Activated CD4-positive, alpha-beta T cell treated with anti-CD3 and anti-CD28 coated beads, Interleukin-2, Interleukin-4, amounts not matched to agents 100 ng/mL and 50 ng/mL, durations not matched to agents 16 hours and 8 hours (primary cell): ENCODE measurements around the gene CLK3.
"Not testable (repeated sequence)": the region's sequence is repeated elsewhere in the genome, so short reads cannot be mapped to it uniquely, and the experiment has no call there.

Source experiments
- DNase-seq: peaks from one replicate; pipeline ENCODE4 v3.0.0-alpha.2; 2020; ENCODE audit warnings: low spot score

The CLK3 gene

GRCh38 chr15:74615508-74616365 lies at the start of gene CLK3:
Gene CLK3 (plus strand): TSS chr15:74615836. CDS start chr15:74619197, 3,361 bp downstream.
- DNase-seq = peak; percentile 96

- no peak for DNase-seq
Measured at GRCh38 chr15:74568594-74568993, 47.0 kb upstream of the CLK3 start.

DNA sequence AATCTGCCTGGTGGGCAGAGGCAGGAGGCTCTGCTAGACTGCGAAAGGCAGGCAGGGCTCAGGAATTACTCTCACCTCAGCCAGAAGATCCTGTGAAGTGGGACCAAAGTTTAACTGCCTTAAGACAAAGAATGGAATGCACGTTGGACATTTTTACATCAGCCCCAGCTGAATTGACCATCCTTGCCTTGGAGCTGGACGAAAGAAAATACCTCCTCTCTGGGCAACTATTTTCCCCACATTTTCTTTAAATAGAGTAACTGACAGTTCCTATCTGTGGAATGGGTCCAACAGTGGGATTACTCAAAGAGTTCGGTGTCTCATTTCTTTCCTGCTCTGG lies 45.9 kb upstream of the CLK3 start:
- DNase-seq = no peak

DNA sequence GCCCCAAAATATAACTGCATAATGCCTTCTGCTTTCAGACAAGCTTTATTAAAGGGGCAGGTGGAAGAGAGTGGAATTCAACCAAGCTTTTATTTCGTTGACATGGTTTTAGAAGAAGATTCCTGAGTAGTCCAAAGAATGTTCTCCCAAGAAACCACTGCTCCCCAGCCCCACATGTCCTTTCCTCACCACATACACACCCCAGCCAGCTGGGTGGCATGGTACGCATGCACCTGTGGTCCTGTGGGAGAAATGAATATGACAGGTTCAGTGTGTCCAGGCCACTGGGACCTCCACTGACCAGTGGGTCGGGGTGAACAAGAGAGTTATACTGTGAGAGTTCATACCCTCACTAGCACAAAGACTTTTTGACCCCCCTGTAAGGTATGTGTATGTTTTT lies 44.4 kb upstream of the CLK3 start:
- DNase-seq = no peak

GRCh38 chr15:74573987-74574386 lies 41.6 kb upstream of the CLK3 start:
- peak; percentile 35 for DNase-seq

DNA sequence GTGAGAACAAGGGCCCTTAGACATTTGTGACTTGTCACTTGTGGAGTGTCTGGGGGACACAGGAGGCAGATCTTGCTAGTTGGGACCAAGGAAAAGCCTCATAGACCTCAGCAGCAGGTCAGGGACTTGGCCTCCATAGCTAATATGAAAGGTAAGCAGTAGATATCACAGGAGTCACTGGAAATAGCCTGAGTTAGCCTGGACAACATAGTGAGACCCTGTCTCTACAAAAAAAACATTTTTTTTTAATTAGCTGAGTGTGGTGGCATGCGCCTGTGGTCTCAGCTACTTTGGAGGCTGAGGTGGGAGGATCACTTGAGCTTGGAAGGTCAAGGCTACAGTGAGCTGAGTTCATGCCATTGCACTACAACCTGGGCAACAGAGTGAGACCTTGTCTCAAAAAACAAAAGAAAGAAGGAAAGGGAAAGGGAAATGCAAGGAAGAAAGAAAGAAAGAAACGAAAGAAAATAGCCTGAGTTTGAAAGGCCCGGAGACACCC lies 37.1 kb upstream of the CLK3 start:
- DNase-seq = no peak

DNA sequence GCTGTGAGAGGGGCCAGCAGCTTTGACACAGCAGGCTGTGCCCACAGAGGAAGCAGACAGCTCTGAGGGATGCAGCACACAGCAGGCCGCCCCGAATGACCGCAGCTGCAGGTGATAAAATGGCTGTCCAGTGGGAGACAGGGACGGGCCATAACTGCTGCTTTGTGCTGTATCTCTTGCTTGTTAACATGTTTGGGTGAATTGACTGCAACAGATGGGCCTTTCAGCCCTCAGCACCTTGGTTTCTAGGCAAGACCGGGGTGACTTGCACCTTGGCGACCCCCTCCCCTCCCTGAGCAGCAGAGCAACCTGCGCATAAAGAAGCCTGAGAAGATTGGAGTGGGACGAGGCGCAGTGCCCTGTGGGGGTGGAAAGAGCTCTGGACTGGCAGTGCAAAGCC lies 36.6 kb upstream of the CLK3 start:
- no peak for DNase-seq

GRCh38 chr15:74580538-74581350 lies 34.9 kb upstream of the CLK3 start:
- peak; percentile 14 for DNase-seq

DNA sequence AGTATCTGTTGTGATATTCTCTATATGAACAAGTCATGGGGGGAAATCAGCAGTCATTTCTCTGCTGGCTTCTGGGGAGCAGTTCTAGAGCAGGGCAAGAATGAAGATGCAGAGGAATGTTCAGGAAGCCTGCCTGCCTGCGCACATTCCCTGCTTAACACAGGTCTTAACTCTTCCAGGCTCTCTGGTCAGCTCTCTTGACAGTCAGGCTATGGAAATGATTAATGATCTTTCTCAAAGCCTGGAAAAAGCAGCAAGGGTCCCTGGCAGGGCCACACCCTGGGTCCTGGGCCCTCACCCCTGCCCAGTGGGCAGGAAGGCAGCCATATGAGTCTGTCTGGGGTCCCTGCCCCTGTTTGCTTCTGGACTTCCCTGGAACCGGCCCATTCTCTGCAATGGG lies 31.4 kb upstream of the CLK3 start:
- no peak for DNase-seq

DNA sequence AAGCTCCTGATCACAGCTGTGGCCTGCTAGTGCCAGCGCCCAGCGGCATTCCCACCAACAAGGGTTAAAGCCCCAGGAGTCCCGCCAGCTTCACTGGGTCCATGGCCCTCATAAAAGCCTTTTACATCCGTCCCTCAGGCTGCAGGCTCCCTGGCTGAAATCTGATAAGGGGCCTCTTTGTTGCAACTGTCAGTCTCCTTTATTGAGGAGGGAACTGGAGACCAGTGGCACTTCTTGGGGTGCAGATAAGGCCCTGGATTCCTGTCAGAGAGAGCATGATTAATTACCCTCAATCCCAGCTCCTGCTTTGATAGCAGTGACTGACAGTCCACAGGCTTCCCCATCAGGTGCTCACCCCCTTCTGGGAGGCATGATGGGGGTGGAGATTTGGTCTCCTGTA lies 30.9 kb upstream of the CLK3 start:
- no peak for DNase-seq

DNA sequence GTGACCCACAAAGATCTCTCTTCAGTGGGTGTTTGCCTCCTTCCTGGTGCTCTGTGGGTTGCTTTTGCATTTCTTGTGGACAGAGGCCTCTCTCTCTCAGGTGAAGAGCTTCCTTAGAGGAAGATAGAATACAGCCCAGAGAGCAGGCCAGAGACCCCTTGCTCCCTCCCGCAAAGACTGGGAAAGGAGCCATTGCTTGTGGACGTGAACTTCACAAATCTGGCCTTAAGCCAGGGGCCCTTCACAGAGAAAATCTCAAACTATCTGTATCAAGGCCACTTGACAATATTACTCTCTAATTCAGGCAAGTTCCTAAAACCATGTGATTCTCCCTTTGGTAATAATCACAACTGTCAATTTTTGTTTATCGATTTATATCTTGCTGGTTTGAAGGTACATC lies 30.4 kb upstream of the CLK3 start:
- no peak for DNase-seq

GRCh38 chr15:74585857-74586256 lies 29.8 kb upstream of the CLK3 start:
- DNase-seq = no peak

GRCh38 chr15:74589826-74590225 lies 25.8 kb upstream of the CLK3 start:
- DNase-seq = no peak

GRCh38 chr15:74592222-74592621 lies 23.4 kb upstream of the CLK3 start:
- DNase-seq = no peak

- no peak for DNase-seq
Measured at GRCh38 chr15:74593122-74593521, 22.5 kb upstream of the CLK3 start.

- DNase-seq = no peak
Measured at GRCh38 chr15:74594455-74594854, 21.2 kb upstream of the CLK3 start.

- DNase-seq = no peak
Measured at GRCh38 chr15:74595271-74595670, 20.4 kb upstream of the CLK3 start.

- DNase-seq = not testable (repeated sequence)
Measured at GRCh38 chr15:74596736-74597135, 18.9 kb upstream of the CLK3 start.

GRCh38 chr15:74597146-74597705 lies 18.4 kb upstream of the CLK3 start:
- DNase-seq = not testable (repeated sequence)

DNA sequence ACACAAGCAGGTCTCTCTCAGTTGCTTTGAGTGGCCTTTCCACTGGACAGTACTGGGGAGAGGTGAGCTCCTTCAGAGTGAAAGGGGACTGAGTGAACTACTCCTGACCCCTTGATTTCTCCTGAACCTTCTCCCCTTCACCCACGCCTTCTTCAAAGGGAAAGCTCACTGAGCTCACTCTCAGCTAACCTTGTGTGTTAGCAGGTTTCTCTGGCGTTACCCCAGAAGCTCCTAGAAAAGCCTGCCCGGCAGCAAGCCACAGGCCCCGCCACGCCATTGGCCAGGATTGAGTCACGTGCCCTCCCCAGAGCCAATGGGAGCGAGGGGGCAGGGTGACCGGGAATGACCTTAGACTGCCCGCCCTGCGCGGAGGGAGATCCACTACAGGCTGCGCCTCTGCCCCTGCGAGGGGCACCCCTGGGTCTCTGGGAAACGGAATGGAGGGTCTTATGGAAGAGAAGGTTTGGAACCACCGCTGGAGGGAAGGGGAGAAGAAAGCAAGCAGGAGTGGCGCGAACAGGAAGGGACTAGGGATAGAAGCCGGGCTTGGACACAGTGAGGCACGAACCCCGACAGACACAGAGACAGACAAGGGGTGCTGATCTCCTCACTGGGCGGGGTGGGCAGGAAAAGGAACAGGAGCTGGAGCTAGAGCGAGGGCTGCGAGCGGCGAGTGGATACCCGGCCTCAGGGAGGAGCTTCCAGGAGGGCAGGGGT lies 17.4 kb upstream of the CLK3 start:
- DNase-seq = peak; percentile 92

- DNase-seq = no peak
Measured at GRCh38 chr15:74599156-74599555, 16.5 kb upstream of the CLK3 start.
